H9 (cell line): Measurements from ENCODE around the gene UNC50. TPM values are rescaled to one million over a fixed set of nuclear protein-coding genes. Genes with fewer than 3 reads are reported as not detected.

Experiments
- DNase-seq: peaks from one replicate; pipeline ENCODE4 v3.0.0-alpha.2; 2017
- H2AFZ ChIP-seq: one replicate; pipeline ENCODE4 v1.6.1; 2013; ENCODE audit warnings: mild to moderate bottlenecking, low read length, control low read depth, moderate library complexity
- H2AK5ac ChIP-seq: 2 replicates; pipeline ENCODE4 v1.6.1; 2013; ENCODE audit warnings: low read length, control low read depth, mixed read lengths; ENCODE audit not compliant: insufficient read length
- H2BK120ac ChIP-seq: one replicate; pipeline ENCODE4 v1.6.1; 2013; ENCODE audit warnings: low read depth, mild to moderate bottlenecking, low read length, control low read depth, inconsistent platforms; ENCODE audit not compliant: poor library complexity, severe bottlenecking
- H2BK12ac ChIP-seq: 2 replicates; pipeline ENCODE4 v1.6.1; 2013; ENCODE audit warnings: low read length, control low read depth, mixed read lengths, low read depth; ENCODE audit not compliant: insufficient read length
- H2BK15ac ChIP-seq: 2 replicates; pipeline ENCODE4 v1.6.1; 2013; ENCODE audit warnings: low read depth, low read length, control low read depth
- H2BK20ac ChIP-seq: one replicate; pipeline ENCODE4 v1.6.1; 2013; ENCODE audit warnings: low read depth, mild to moderate bottlenecking, low read length, control low read depth, inconsistent platforms; ENCODE audit not compliant: poor library complexity, severe bottlenecking
- H2BK5ac ChIP-seq: 2 replicates; pipeline ENCODE4 v1.6.1; 2013; ENCODE audit warnings: low read length, control low read depth, mixed read lengths; ENCODE audit not compliant: insufficient read length
- H3K14ac ChIP-seq: 2 replicates; pipeline ENCODE4 v1.6.1; 2013; ENCODE audit warnings: low read length, control low read depth; ENCODE audit not compliant: insufficient read depth
- H3K18ac ChIP-seq: 2 replicates; pipeline ENCODE4 v1.6.1; 2013; ENCODE audit warnings: low read depth, mild to moderate bottlenecking, mixed read lengths, low read length, control low read depth; ENCODE audit not compliant: insufficient read length
- H3K23ac ChIP-seq: 2 replicates; pipeline ENCODE4 v1.6.1; 2013; ENCODE audit warnings: low read length, control low read depth, mixed read lengths, low read depth; ENCODE audit not compliant: insufficient read length
- H3K23me2 ChIP-seq: 2 replicates; pipeline ENCODE4 v1.6.1; 2013; ENCODE audit warnings: low read depth, mild to moderate bottlenecking, mixed read lengths, low read length, control low read depth; ENCODE audit not compliant: insufficient read length, poor library complexity, severe bottlenecking
- H3K27ac ChIP-seq: 2 replicates; pipeline ENCODE4 v1.5.1; 2013; ENCODE audit warnings: low read length, control low read depth, mixed read lengths, low read depth; ENCODE audit not compliant: insufficient read length
- H3K27me3 ChIP-seq: 2 replicates; pipeline ENCODE4 v1.6.1; 2013; ENCODE audit warnings: low read length, control low read depth, inconsistent platforms; ENCODE audit not compliant: insufficient read depth
- H3K4ac ChIP-seq: 2 replicates; pipeline ENCODE4 v1.6.1; 2013; ENCODE audit warnings: low read depth, mild to moderate bottlenecking, control low read depth, inconsistent platforms, low read length, moderate library complexity
- H3K4me1 ChIP-seq: 2 replicates; pipeline ENCODE4 v1.6.1; 2013; ENCODE audit warnings: low read length, control low read depth, inconsistent platforms; ENCODE audit not compliant: insufficient read depth
- H3K4me2 ChIP-seq: 2 replicates; pipeline ENCODE4 v1.6.1; 2013; ENCODE audit warnings: low read length, control low read depth, mixed read lengths; ENCODE audit not compliant: insufficient read length, insufficient read depth
- H3K56ac ChIP-seq: 2 replicates; pipeline ENCODE4 v1.6.1; 2013; ENCODE audit warnings: low read depth, mild to moderate bottlenecking, mixed read lengths, low read length, control low read depth; ENCODE audit not compliant: insufficient read length
- H3K79me1 ChIP-seq: 2 replicates; pipeline ENCODE4 v1.6.1; 2013; ENCODE audit warnings: low read depth, mild to moderate bottlenecking, moderate library complexity, low read length, control low read depth, inconsistent platforms; ENCODE audit not compliant: insufficient read depth, poor library complexity, severe bottlenecking
- H3K79me2 ChIP-seq: 2 replicates; pipeline ENCODE4 v1.6.1; 2013; ENCODE audit warnings: low read length, control low read depth, inconsistent platforms; ENCODE audit not compliant: insufficient read depth
- H3K9ac ChIP-seq: 2 replicates; pipeline ENCODE4 v1.6.1; 2013; ENCODE audit warnings: low read length, control low read depth, mixed read lengths; ENCODE audit not compliant: insufficient read length; ENCODE audit errors: extremely low read depth
- H3K9me3 ChIP-seq: one replicate; pipeline ENCODE4 v1.6.1; 2013; ENCODE audit warnings: low read depth, low read length, inconsistent platforms; ENCODE audit not compliant: control insufficient read depth
- H3T11ph ChIP-seq: one replicate; pipeline ENCODE4 v1.6.1; 2013; ENCODE audit warnings: mild to moderate bottlenecking, low read length, control low read depth, inconsistent platforms
- H4K20me1 ChIP-seq: one replicate; pipeline ENCODE4 v1.6.1; 2013; ENCODE audit not compliant: control insufficient read depth, insufficient read length, insufficient read depth
- H4K5ac ChIP-seq: 2 replicates; pipeline ENCODE4 v1.6.1; 2013; ENCODE audit warnings: low read depth, mild to moderate bottlenecking, mixed read lengths, low read length, control low read depth; ENCODE audit not compliant: insufficient read length
- H4K8ac ChIP-seq: replicated peaks from 2 replicates; pipeline ENCODE4 v1.6.1; 2013; ENCODE audit warnings: low read length, control low read depth, mixed read lengths, low read depth; ENCODE audit not compliant: insufficient read length
- H4K91ac ChIP-seq: 2 replicates; pipeline ENCODE4 v1.6.1; 2013; ENCODE audit warnings: low read depth, mild to moderate bottlenecking, moderate library complexity, mixed read lengths, low read length, control low read depth; ENCODE audit not compliant: insufficient read length
- H3K27ac Mint-ChIP-seq, 3 experiments: 2 replicates in 2 of 3; 3 replicates in 1 of 3; pipeline ENCODE4 v1.8.0; 2020 to 2021; ENCODE audit warnings: mixed read lengths in 3 of 3, mild to moderate bottlenecking in 1 of 3, moderate library complexity in 1 of 3
- H3K27me3 Mint-ChIP-seq: 2 replicates; pipeline ENCODE4 v1.8.0; 2021; ENCODE audit warnings: low read depth, mild to moderate bottlenecking, moderate library complexity, mixed read lengths
- H3K36me3 Mint-ChIP-seq, 3 experiments: 2 replicates in 2 of 3; 3 replicates in 1 of 3; pipeline ENCODE4 v1.8.0; 2020 to 2021; ENCODE audit warnings: low read depth in 3 of 3, mixed read lengths in 3 of 3; ENCODE audit not compliant: insufficient read depth in 1 of 3
- H3K4me1 Mint-ChIP-seq, 2 experiments: 2 replicates each; pipeline ENCODE4 v1.8.0; 2020; ENCODE audit warnings: mixed read lengths in 2 of 2
- H3K4me3 Mint-ChIP-seq, 2 experiments: 2 replicates in 1 of 2; 3 replicates in 1 of 2; pipeline ENCODE4 v1.8.0; 2020 to 2021; ENCODE audit warnings: mild to moderate bottlenecking in 2 of 2, mixed read lengths in 2 of 2, moderate library complexity in 1 of 2
- H3K9me3 Mint-ChIP-seq, 2 experiments: 2 replicates in 1 of 2; 3 replicates in 1 of 2; pipeline ENCODE4 v1.8.0; 2020; ENCODE audit warnings: mild to moderate bottlenecking in 2 of 2, mixed read lengths in 2 of 2, moderate library complexity in 1 of 2
- CTCF ChIP-seq: fragments of 200-600 bp; sonication (generic); conservative IDR thresholded peaks from 3 replicates; pipeline ENCODE4 v1.8.0; 2021; ENCODE audit warnings: antibody characterized with exemption, mild to moderate bottlenecking
- WGBS: extraction: QIAGEN DNeasy Blood & Tissue Kit; methylation state at CpG from one replicate; pipeline ENCODE4 v1.1.7; 2013; ENCODE audit warnings: missing lambda C conversion rate, low lambda C conversion rate, mixed read lengths; ENCODE audit not compliant: insufficient read length; ENCODE audit errors: extremely low coverage; 5-methylcytosine and 5-hydroxymethylcytosine counted together
- total RNA-seq: library from RNA; stranded (reverse); gene quantifications from 2 replicates; pipeline ENCODE4 v1.2.1, GENCODE V29; 2021

UNC50 gene
- total RNA-seq, 1 experiment from 2014 or later, result 35.4 TPM

- H2BK20ac ChIP-seq, result no peak overlapping the region
- H3K27ac Mint-ChIP-seq, result no peak overlapping the region
- no peak overlapping the region for H4K8ac ChIP-seq
- no peaks in the 10 kb centered on the region for H3K4me1 ChIP-seq
- H3K18ac ChIP-seq, result no peak overlapping the region
- peaks cover under 1 to 3% of the 10 kb centered on the region in 2 experiments for H3K4me1 Mint-ChIP-seq
- no peak overlapping the region for H3K56ac ChIP-seq
- no peaks in the 10 kb centered on the region for H3K36me3 Mint-ChIP-seq
- H3K9ac ChIP-seq, result no peak overlapping the region
- no peak overlapping the region for H2AFZ ChIP-seq
- no peak overlapping the region for H3T11ph ChIP-seq
- no peak overlapping the region for H2AK5ac ChIP-seq
- no CpG with 5 or more reads among the region's 1 CpG for WGBS
- no peaks in the 10 kb centered on the region for H3K9me3 ChIP-seq
- no peak for TF ChIP-seq CTCF
- H2BK12ac ChIP-seq, result no peak overlapping the region
- H3K27me3 Mint-ChIP-seq, result no peaks in the 10 kb centered on the region
- H2BK15ac ChIP-seq, result no peak overlapping the region
- no peaks in the 10 kb centered on the region for H4K20me1 ChIP-seq
- no peak overlapping the region for H4K91ac ChIP-seq
- H3K4me3 Mint-ChIP-seq, result no peak overlapping the region
- H3K23me2 ChIP-seq, result no peaks in the 10 kb centered on the region
- DNase-seq, result no peak
- H3K4me2 ChIP-seq, result no peak overlapping the region
- no peak overlapping the region for H2BK120ac ChIP-seq
- no peak overlapping the region for H3K23ac ChIP-seq
- H3K79me2 ChIP-seq, result no peaks in the 10 kb centered on the region
- H4K5ac ChIP-seq, result no peak overlapping the region
- no peak overlapping the region for H3K14ac ChIP-seq
- H3K27ac ChIP-seq, result no peak overlapping the region
- no peak overlapping the region for H2BK5ac ChIP-seq
- no peaks in the 10 kb centered on the region for H3K27me3 ChIP-seq
- H3K4ac ChIP-seq, result no peak overlapping the region
- no peaks in the 10 kb centered on the region for H3K9me3 Mint-ChIP-seq
- H3K79me1 ChIP-seq, result no peaks in the 10 kb centered on the region
Observed at GRCh38 chr2:98649992-98650375, 41.6 kb downstream of the UNC50 start.
